Measurements from ENCODE around the gene SLC16A8.

SLC16A8 gene

GRCh38 chr22:38071421-38072321, 12.3 kb downstream of the SLC16A8 start:
- no peak for DNase-seq

GRCh38 chr22:38070250-38070921, 13.6 kb downstream of the SLC16A8 start:
- no peak for DNase-seq

GRCh38 chr22:38069372-38070249, 14.4 kb downstream of the SLC16A8 start:
- no peak for DNase-seq

- no peak for DNase-seq
Measured at GRCh38 chr22:38068641-38069371, 15.2 kb downstream of the SLC16A8 start.

GRCh38 chr22:38067761-38068360, 16.1 kb downstream of the SLC16A8 start:
- no peak for DNase-seq

GRCh38 chr22:38067028-38067415, 17.0 kb downstream of the SLC16A8 start:
- DNase-seq: no peak

- DNase-seq: no peak
Measured at GRCh38 chr22:38066381-38067027, 17.5 kb downstream of the SLC16A8 start.

- DNase-seq: no peak
Measured at GRCh38 chr22:38065539-38065938, 18.4 kb downstream of the SLC16A8 start.

- no peak for DNase-seq
Measured at GRCh38 chr22:38062791-38063190, 21.2 kb downstream of the SLC16A8 start.

- peak; percentile 89 for DNase-seq
Measured at GRCh38 chr22:38056969-38057891, 26.8 kb downstream of the SLC16A8 start, which contains the start of gene PICK1. TSS of gene PICK1 (plus strand) at chr22:38057404. CDS start at chr22:38057810, 406 bp downstream.

GRCh38 chr22:38051900-38052862, 31.8 kb downstream of the SLC16A8 start:
- DNase-seq: peak; percentile 17

- no peak for DNase-seq
Measured at GRCh38 chr22:38051261-38051660, 32.7 kb downstream of the SLC16A8 start.

GRCh38 chr22:38050720-38051119, 33.3 kb downstream of the SLC16A8 start:
- no peak for DNase-seq

GRCh38 chr22:38049812-38050619, 34.0 kb downstream of the SLC16A8 start:
- DNase-seq: no peak

- no peak for DNase-seq
Measured at GRCh38 chr22:38046070-38046748, 37.8 kb downstream of the SLC16A8 start.

- DNase-seq: no peak
Measured at GRCh38 chr22:38043151-38044039, 40.6 kb downstream of the SLC16A8 start.

- DNase-seq: no peak
Measured at GRCh38 chr22:38042488-38042790, 41.5 kb downstream of the SLC16A8 start.
